Trophoblast cell (in vitro differentiated cells and primary cell): ENCODE results near the gene HMHB1.

Experiments
- DNase-seq, 2 donors: peaks; one replicate each; pipeline ENCODE4 v3.0.0-alpha.2; 2016
- H2AFZ ChIP-seq: 2 replicates; pipeline ENCODE4 v1.6.1; 2013; ENCODE audit warnings: low read length, moderate library complexity, mild to moderate bottlenecking; ENCODE audit not compliant: insufficient read depth, poor library complexity
- H2AK5ac ChIP-seq: 2 replicates; pipeline ENCODE4 v1.6.1; 2013; ENCODE audit warnings: mild to moderate bottlenecking, low read length
- H2BK120ac ChIP-seq: 2 replicates; pipeline ENCODE4 v1.6.1; 2013; ENCODE audit warnings: low read length, mild to moderate bottlenecking, moderate library complexity; ENCODE audit not compliant: insufficient read depth, poor library complexity
- H2BK12ac ChIP-seq: 2 replicates; pipeline ENCODE4 v1.6.1; 2013; ENCODE audit warnings: mild to moderate bottlenecking, low read length, moderate library complexity
- H2BK5ac ChIP-seq: 2 replicates; pipeline ENCODE4 v1.6.1; 2013; ENCODE audit warnings: low read length, low read depth, moderate library complexity, mild to moderate bottlenecking; ENCODE audit not compliant: poor library complexity
- H3K14ac ChIP-seq: 2 replicates; pipeline ENCODE4 v1.6.1; 2013; ENCODE audit warnings: mild to moderate bottlenecking, low read length
- H3K18ac ChIP-seq: 2 replicates; pipeline ENCODE4 v1.6.1; 2013; ENCODE audit warnings: mild to moderate bottlenecking, low read length
- H3K23ac ChIP-seq: 2 replicates; pipeline ENCODE4 v1.6.1; 2013; ENCODE audit warnings: low read length
- H3K27ac ChIP-seq: 2 replicates; pipeline ENCODE4 v1.5.1; 2013; ENCODE audit warnings: low read depth, mild to moderate bottlenecking, inconsistent platforms, low read length, moderate library complexity
- H3K27me3 ChIP-seq: 2 replicates; pipeline ENCODE4 v1.6.1; 2013; ENCODE audit warnings: inconsistent platforms, mild to moderate bottlenecking, low read length, moderate library complexity; ENCODE audit not compliant: insufficient read depth
- H3K36me3 ChIP-seq, 2 experiments: 1 replicate in 1 of 2; 2 replicates in 1 of 2; pipeline ENCODE4 v1.6.1; 2013; ENCODE audit warnings: low read length in 2 of 2, mild to moderate bottlenecking in 2 of 2, moderate library complexity in 1 of 2; ENCODE audit not compliant: insufficient read depth in 2 of 2, control insufficient read depth in 1 of 2
- H3K4ac ChIP-seq: 2 replicates; pipeline ENCODE4 v1.6.1; 2013; ENCODE audit warnings: low read depth, mild to moderate bottlenecking, low read length, moderate library complexity
- H3K4me1 ChIP-seq, 2 experiments: 1 replicate in 1 of 2; 2 replicates in 1 of 2; pipeline ENCODE4 v1.6.1; 2013; ENCODE audit warnings: low read length in 2 of 2, mild to moderate bottlenecking in 2 of 2, moderate library complexity in 1 of 2; ENCODE audit not compliant: insufficient read depth in 2 of 2, control insufficient read depth in 1 of 2
- H3K4me2 ChIP-seq: 2 replicates; pipeline ENCODE4 v1.6.1; 2013; ENCODE audit warnings: inconsistent platforms, mild to moderate bottlenecking, low read length, moderate library complexity
- H3K4me3 ChIP-seq: 2 replicates; pipeline ENCODE4 v1.5.1; 2013; ENCODE audit warnings: mild to moderate bottlenecking, low read depth, low read length, inconsistent platforms
- H3K79me1 ChIP-seq: one replicate; pipeline ENCODE4 v1.6.1; 2013; ENCODE audit warnings: low read length
- H3K79me2 ChIP-seq: 2 replicates; pipeline ENCODE4 v1.6.1; 2013; ENCODE audit warnings: low read length, mild to moderate bottlenecking; ENCODE audit not compliant: control insufficient read depth, insufficient read depth, poor library complexity
- H3K9ac ChIP-seq: 2 replicates; pipeline ENCODE4 v1.6.1; 2013; ENCODE audit warnings: mild to moderate bottlenecking, low read length
- H3K9me3 ChIP-seq: 2 replicates; pipeline ENCODE4 v1.6.1; 2013; ENCODE audit warnings: low read depth, mild to moderate bottlenecking, control low read depth, inconsistent platforms, low read length; ENCODE audit not compliant: insufficient read depth
- H4K12ac ChIP-seq: 2 replicates; pipeline ENCODE4 v1.6.1; 2013; ENCODE audit warnings: low read depth, mild to moderate bottlenecking, low read length, moderate library complexity
- H4K8ac ChIP-seq: 2 replicates; pipeline ENCODE4 v1.6.1; 2013; ENCODE audit warnings: low read depth, mild to moderate bottlenecking, low read length, moderate library complexity
- H4K91ac ChIP-seq: one replicate; pipeline ENCODE4 v1.6.1; 2013; ENCODE audit warnings: low read depth, mild to moderate bottlenecking, low read length, moderate library complexity
- WGBS: extraction: QIAGEN DNeasy Blood & Tissue Kit; methylation state at CpG from one replicate; pipeline ENCODE4 v1.1.7; 2013; ENCODE audit warnings: missing lambda C conversion rate; ENCODE audit not compliant: insufficient read length, insufficient coverage; ENCODE audit errors: extremely low coverage; 5-methylcytosine and 5-hydroxymethylcytosine counted together

The HMHB1 gene

GRCh38 chr5:143775258-143775657, 36.7 kb upstream of the HMHB1 start:
- Histone ChIP-seq H3K36me3 (no peaks in the 10 kb centered on the region), H3K23ac (no peak overlapping the region), H3K14ac (no peak overlapping the region), H3K9me3 (no peaks in the 10 kb centered on the region), H3K27ac (no peak overlapping the region), H3K4me1 (peaks cover 2% of the 10 kb centered on the region in 2 experiments), H3K18ac (no peak overlapping the region), H3K4me2 (no peak overlapping the region), H3K79me2 (no peaks in the 10 kb centered on the region), H2AFZ (no peak overlapping the region), H2BK5ac (no peak overlapping the region), H2BK12ac (no peak overlapping the region), H3K27me3 (no peaks in the 10 kb centered on the region), H3K9ac (no peak overlapping the region), H2AK5ac (no peak overlapping the region), H4K12ac (no peak overlapping the region), H3K79me1 (no peaks in the 10 kb centered on the region), H4K91ac (no peak overlapping the region), H4K8ac (no peak overlapping the region), H3K4ac (no peak overlapping the region), H3K4me3 (no peak overlapping the region), H2BK120ac (no peak overlapping the region)
- no peak for DNase-seq
- WGBS: no CpG with 5 or more reads among the region's 2 CpGs

- no peak overlapping the region for H3K4me3 ChIP-seq
- no peak overlapping the region for H3K18ac ChIP-seq
- H2BK120ac ChIP-seq: no peak overlapping the region
- no peak overlapping the region for H4K8ac ChIP-seq
- H3K79me1 ChIP-seq: no peaks in the 10 kb centered on the region
- no peaks in the 10 kb centered on the region for H3K9me3 ChIP-seq
- H3K4me2 ChIP-seq: no peak overlapping the region
- no peak overlapping the region for H3K27ac ChIP-seq
- H2BK5ac ChIP-seq: no peak overlapping the region
- H2AFZ ChIP-seq: no peak overlapping the region
- H3K14ac ChIP-seq: no peak overlapping the region
- H4K12ac ChIP-seq: no peak overlapping the region
- no peak overlapping the region for H4K91ac ChIP-seq
- H3K23ac ChIP-seq: no peak overlapping the region
- H2AK5ac ChIP-seq: no peak overlapping the region
- no peaks in the 10 kb centered on the region for H3K79me2 ChIP-seq
- H3K4me1 ChIP-seq: peaks cover 2% of the 10 kb centered on the region in 2 experiments
- H3K27me3 ChIP-seq: no peaks in the 10 kb centered on the region
- H3K4ac ChIP-seq: no peak overlapping the region
- no peaks in the 10 kb centered on the region for H3K36me3 ChIP-seq
- H3K9ac ChIP-seq: no peak overlapping the region
- peak in 1 of 2 donors; percentile 12 for DNase-seq
- no CpG with 5 or more reads among the region's 4 CpGs for WGBS
- no peak overlapping the region for H2BK12ac ChIP-seq
Observed at GRCh38 chr5:143776951-143777350, 35.0 kb upstream of the HMHB1 start.

GRCh38 chr5:143779506-143779905, 32.5 kb upstream of the HMHB1 start:
- H3K4me1 ChIP-seq: peaks cover 3 to 8% of the 10 kb centered on the region in 2 experiments
- H2BK5ac ChIP-seq: no peak overlapping the region
- no peak overlapping the region for H4K91ac ChIP-seq

GRCh38 chr5:143781993-143782520, 29.9 kb upstream of the HMHB1 start:
- H2AK5ac ChIP-seq: no peak overlapping the region
- no peaks in the 10 kb centered on the region for H3K79me2 ChIP-seq
- peaks cover 3 to 8% of the 10 kb centered on the region in 2 experiments for H3K4me1 ChIP-seq
- H3K36me3 ChIP-seq: no peaks in the 10 kb centered on the region
- H4K12ac ChIP-seq: no peak overlapping the region
- DNase-seq: peak in 1 of 2 donors; percentile 19
- H3K4me2 ChIP-seq: peak overlapping the region; percentile 4
- peaks cover 1% of the 10 kb centered on the region for H3K9me3 ChIP-seq
- H3K4me3 ChIP-seq: no peak overlapping the region
- H2BK120ac ChIP-seq: no peak overlapping the region
- no peak overlapping the region for H3K9ac ChIP-seq
- no peak overlapping the region for H3K23ac ChIP-seq
- H3K27ac ChIP-seq: no peak overlapping the region
- H4K8ac ChIP-seq: no peak overlapping the region
- no peak overlapping the region for H2AFZ ChIP-seq
- no peak overlapping the region for H3K18ac ChIP-seq
- no peak overlapping the region for H3K14ac ChIP-seq
- no peaks in the 10 kb centered on the region for H3K79me1 ChIP-seq
- no CpG with 5 or more reads among the region's 2 CpGs for WGBS
- H3K27me3 ChIP-seq: no peaks in the 10 kb centered on the region
- H4K91ac ChIP-seq: no peak overlapping the region
- no peak overlapping the region for H2BK5ac ChIP-seq
- no peak overlapping the region for H3K4ac ChIP-seq
- no peak overlapping the region for H2BK12ac ChIP-seq

More at GRCh38 chr5:143779506-143779905, 32.5 kb upstream of the HMHB1 start:
- Histone ChIP-seq H3K23ac (no peak overlapping the region), H2BK120ac (no peak overlapping the region), H3K27me3 (no peaks in the 10 kb centered on the region), H3K9ac (no peak overlapping the region), H3K18ac (no peak overlapping the region), H3K4ac (no peak overlapping the region), H4K8ac (no peak overlapping the region), H2BK12ac (no peak overlapping the region), H3K14ac (no peak overlapping the region), H3K27ac (no peak overlapping the region), H3K4me3 (no peak overlapping the region), H2AFZ (no peak overlapping the region), H2AK5ac (no peak overlapping the region), H3K36me3 (no peaks in the 10 kb centered on the region), H3K79me1 (no peaks in the 10 kb centered on the region), H3K9me3 (peaks cover 1% of the 10 kb centered on the region), H3K79me2 (no peaks in the 10 kb centered on the region), H4K12ac (no peak overlapping the region), H3K4me2 (no peak overlapping the region)
- no peak for DNase-seq
- no CpG with 5 or more reads among the region's 2 CpGs for WGBS
